K562 (cell line): ENCODE data around the gene DBP. TPM values are rescaled to one million over a fixed set of nuclear protein-coding genes. Genes with fewer than 3 reads are reported as not detected.

Experiments
- DNMT1 ChIP-seq: fragments of 450-650 bp; IDR thresholded peaks from 2 replicates; pipeline ENCODE4 v1.6.1; 2016; ENCODE audit warnings: antibody characterized with exemption, mild to moderate bottlenecking
- ETS2 ChIP-seq: IDR thresholded peaks from 2 replicates; pipeline ENCODE4 v1.6.1; 2016; ENCODE audit warnings: borderline replicate concordance, missing genetic modification characterization, mild to moderate bottlenecking, moderate library complexity, missing compliant biosample characterization; ENCODE audit not compliant: poor library complexity, severe bottlenecking
- HDAC6 ChIP-seq: IDR thresholded peaks from 2 replicates; pipeline ENCODE4 v1.6.1; 2012; ENCODE audit warnings: low read depth, mild to moderate bottlenecking, control low read depth, inconsistent platforms, low read length, moderate library complexity
- MEF2A ChIP-seq: IDR thresholded peaks from 2 replicates; pipeline ENCODE4 v1.6.1; 2011; ENCODE audit warnings: low read depth, mild to moderate bottlenecking, low read length, moderate library complexity; ENCODE audit not compliant: control insufficient read depth
- NFIX ChIP-seq: fragments of 250-450 bp; sonication (Bioruptor Pico); IDR thresholded peaks from 2 replicates; pipeline ENCODE4 v1.4.0; 2020; ENCODE audit warnings: low read depth, mild to moderate bottlenecking, moderate library complexity
- NR2C2 ChIP-seq, 2 experiments: fragments of 200-800 bp in 1 of 2; sonication (Bioruptor generic) in 1 of 2; sonication (generic) in 1 of 2; formaldehyde crosslinking in 1 of 2; IDR thresholded peaks; 2 replicates each; pipeline versions ENCODE4 v1.6.1 to v1.8.0; 2016 to 2022; ENCODE audit warnings: mild to moderate bottlenecking in 1 of 2, missing compliant biosample characterization in 1 of 2, missing genetic modification characterization in 1 of 2, missing genetic modification reagents in 1 of 2
- PCBP1 ChIP-seq: fragments of 200-400 bp; formaldehyde crosslinking; IDR thresholded peaks from 2 replicates; pipeline ENCODE4 v1.6.1; 2018; ENCODE audit warnings: mild to moderate bottlenecking, low read depth, low read length; ENCODE audit not compliant: poor library complexity, severe bottlenecking
- PPARD ChIP-seq: fragments of 250-450 bp; sonication (Bioruptor Pico); IDR thresholded peaks from 2 replicates; pipeline ENCODE4 v1.8.0; 2022; ENCODE audit warnings: inconsistent platforms, mild to moderate bottlenecking, moderate library complexity
- SIRT6 ChIP-seq: IDR thresholded peaks from one replicate; pipeline ENCODE4 v1.6.1; 2012; ENCODE audit warnings: low read depth, mild to moderate bottlenecking, control low read depth, inconsistent platforms, low read length, moderate library complexity
- SMAD2 ChIP-seq: fragments of 150-350 bp; IDR thresholded peaks from 2 replicates; pipeline ENCODE4 v1.6.1; 2014; ENCODE audit warnings: low read depth, mild to moderate bottlenecking, low read length
- THRAP3 ChIP-seq: fragments of 450-650 bp; IDR thresholded peaks from 2 replicates; pipeline ENCODE4 v1.6.1; 2016; ENCODE audit warnings: mild to moderate bottlenecking, inconsistent platforms, borderline replicate concordance
- ZBTB34 ChIP-seq: fragments of 250-450 bp; sonication (Bioruptor Pico); IDR thresholded peaks from 2 replicates; pipeline ENCODE4 v1.8.0; 2021; ENCODE audit warnings: mild to moderate bottlenecking, moderate library complexity
- ZNF174 ChIP-seq: fragments of 250-450 bp; sonication (Bioruptor Pico); IDR thresholded peaks from 2 replicates; pipeline ENCODE4 v1.4.0; 2020; ENCODE audit warnings: mild to moderate bottlenecking
- ZNF253 ChIP-seq: fragments of 250-450 bp; sonication (Bioruptor Pico); conservative IDR thresholded peaks from 2 replicates; pipeline ENCODE4 v1.6.1; 2021; ENCODE audit warnings: mild to moderate bottlenecking
- ZNF609 ChIP-seq: sonication (generic); formaldehyde crosslinking; IDR thresholded peaks from 2 replicates; pipeline ENCODE4 v1.8.1; 2023; ENCODE audit warnings: missing genetic modification reagents, mild to moderate bottlenecking, borderline replicate concordance
- ZNF696 ChIP-seq: fragments of 250-450 bp; sonication (Bioruptor Pico); conservative IDR thresholded peaks from 2 replicates; pipeline ENCODE4 v1.4.0; 2020; ENCODE audit warnings: mild to moderate bottlenecking, moderate library complexity
- ZNF77 ChIP-seq: fragments of 250-450 bp; sonication (Bioruptor Pico); IDR thresholded peaks from 2 replicates; pipeline ENCODE4 v1.5.0; 2020
- polyA plus RNA-seq, 8 experiments: library from polyadenylated mRNA; depleted of rRNA in 4 of 8; stranded (reverse) in 5 of 8; unstranded in 3 of 8; fragments of >200 nt; fragmentation: Nextera tagmentation in 2 of 8; fragmentation: Illumina TruSeq in 1 of 8; extraction: Ambion mirVana in 2 of 8; extraction: Trizol in 1 of 8; gene quantifications; 2 replicates each; pipeline versions ENCODE4 v1.2.1 to v1.2.3, GENCODE V29; 2011 to 2014; ENCODE audit warnings: inconsistent platforms in 1 of 8, missing spikeins in 1 of 8
- total RNA-seq, 7 experiments: library from RNA; depleted of rRNA in 6 of 7; stranded (reverse); fragments of >200 nt in 6 of 7; fragmentation: Illumina TruSeq in 2 of 7; extraction: Trizol in 2 of 7; gene quantifications; 2 replicates each; pipeline versions ENCODE4 v1.2.1 to v1.2.3, GENCODE V29; 2011 to 2021; ENCODE audit warnings: low replicate concordance in 1 of 7
- TF ChIP-seq, protein P1 (sequence below): fragments of 250-450 bp; sonication (Bioruptor Pico); IDR thresholded peaks from 2 replicates; pipeline ENCODE4 v1.4.0; 2020; ENCODE audit warnings: borderline replicate concordance
- TF ChIP-seq, protein P2 (sequence below), 3 experiments: fragments of 200-800 bp in 1 of 3; sonication (Bioruptor generic) in 1 of 3; sonication (generic) in 1 of 3; formaldehyde crosslinking in 1 of 3; IDR thresholded peaks; 2 replicates each; pipeline versions ENCODE4 v1.6.1 to v1.8.0; 2016 to 2022; ENCODE audit warnings: mild to moderate bottlenecking in 2 of 3, missing compliant biosample characterization in 2 of 3, missing genetic modification characterization in 2 of 3, missing genetic modification reagents in 1 of 3

Gene DBP
- total and polyA plus RNA-seq, 9 of the 15 experiments (the other 6 are each of a cell fraction or from before 2014, with no cell fraction given), result 0.25 to 5.5 (median 1.8) TPM

DNA sequence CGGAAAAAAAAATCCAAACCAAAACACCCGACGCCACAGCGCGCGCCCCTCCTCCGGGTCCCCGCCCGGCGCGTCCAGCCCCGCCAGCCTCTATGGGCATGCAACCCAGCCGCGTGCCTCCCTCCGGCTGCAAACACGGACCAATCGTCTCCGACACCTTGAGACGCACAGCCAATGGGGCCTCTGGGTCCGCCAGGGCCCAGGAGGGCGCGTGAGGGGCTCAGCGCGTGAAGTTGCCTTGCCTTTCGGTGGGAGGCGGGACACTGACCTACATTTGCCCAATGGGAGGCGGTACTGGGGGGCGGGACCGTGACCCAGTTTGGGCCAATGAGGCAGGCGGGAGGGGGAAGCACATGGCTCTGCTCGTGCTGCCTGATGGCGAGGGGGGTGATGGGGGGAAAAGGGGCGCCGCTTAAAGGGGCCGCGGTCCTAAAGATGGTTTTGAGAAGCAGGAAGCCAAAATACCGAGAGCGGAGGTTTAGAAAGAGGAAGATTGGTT lies 319 bp upstream of the DBP start (continued):
- no peak for TF ChIP-seq PCBP1
- no peak for TF ChIP-seq DNMT1
- TF ChIP-seq MEF2A, result no peak
- TF ChIP-seq SMAD2, result no peak
- TF ChIP-seq, protein P1, sequence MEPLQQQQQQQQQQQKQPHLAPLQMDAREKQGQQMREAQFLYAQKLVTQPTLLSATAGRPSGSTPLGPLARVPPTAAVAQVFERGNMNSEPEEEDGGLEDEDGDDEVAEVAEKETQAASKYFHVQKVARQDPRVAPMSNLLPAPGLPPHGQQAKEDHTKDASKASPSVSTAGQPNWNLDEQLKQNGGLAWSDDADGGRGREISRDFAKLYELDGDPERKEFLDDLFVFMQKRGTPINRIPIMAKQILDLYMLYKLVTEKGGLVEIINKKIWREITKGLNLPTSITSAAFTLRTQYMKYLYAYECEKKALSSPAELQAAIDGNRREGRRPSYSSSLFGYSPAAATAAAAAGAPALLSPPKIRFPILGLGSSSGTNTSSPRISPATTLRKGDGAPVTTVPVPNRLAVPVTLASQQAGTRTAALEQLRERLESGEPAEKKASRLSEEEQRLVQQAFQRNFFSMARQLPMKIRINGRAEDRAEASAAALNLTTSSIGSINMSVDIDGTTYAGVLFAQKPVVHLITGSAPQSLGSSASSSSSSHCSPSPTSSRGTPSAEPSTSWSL (CRISPR knock-in tag), result no peak
- no peak for TF ChIP-seq ZNF696 (CRISPR knock-in tag)
- no peak for TF ChIP-seq ZBTB34 (CRISPR knock-in tag)
- TF ChIP-seq ZNF253 (CRISPR knock-in tag), result no peak
- TF ChIP-seq ZNF609 (CRISPR knock-in tag), result 0 out of 2 replicates have a peak, but pooled peaks have one; percentile 57
- TF ChIP-seq SIRT6, result no peak
- no peak for TF ChIP-seq PPARD
- TF ChIP-seq NFIX (CRISPR knock-in tag), result no peak
- TF ChIP-seq, protein P2, sequence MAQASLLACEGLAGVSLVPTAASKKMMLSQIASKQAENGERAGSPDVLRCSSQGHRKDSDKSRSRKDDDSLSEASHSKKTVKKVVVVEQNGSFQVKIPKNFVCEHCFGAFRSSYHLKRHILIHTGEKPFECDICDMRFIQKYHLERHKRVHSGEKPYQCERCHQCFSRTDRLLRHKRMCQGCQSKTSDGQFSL (CRISPR knock-in tag; IDR thresholded peaks at IDR 0.05), result peak; percentile 49; the same call in 1 of the 2 replicates
- TF ChIP-seq, protein P2 (tag; IDR thresholded peaks at IDR 0.05), result no peak
- no peak for TF ChIP-seq ETS2 (tag)
- no peak for TF ChIP-seq ZNF77
- TF ChIP-seq THRAP3, result no peak
- no peak for TF ChIP-seq NR2C2 (CRISPR knock-in tag; IDR thresholded peaks at IDR 0.05)
- no peak for TF ChIP-seq NR2C2 (tag; IDR thresholded peaks at IDR 0.05)
- TF ChIP-seq HDAC6, result no peak
- TF ChIP-seq ZNF174 (CRISPR knock-in tag), result no peak
